A549 (cell line): ENCODE data around the gene FGFR3. TPM values are rescaled to one million over a fixed set of nuclear protein-coding genes. Genes with fewer than 3 reads are reported as not detected.

Experiments used
- ATAC-seq, 2 experiments: fragments of 200-7000 bp in 1 of 2; fragments of >200 bp in 1 of 2; cut with Nextera tagmentation in 1 of 2; cut with Tn5 transposase in 1 of 2; 3 replicates each; pipeline versions ENCODE4 v1.8.0 to v1.9.1; 2018 to 2020; ENCODE audit warnings: mild to moderate bottlenecking in 1 of 2, moderate library complexity in 1 of 2
- CTCF ChIA-PET: fragments of 300-600 bp; sonication (Branson Sonifier 250); formaldehyde crosslinking; extraction: SDS; loops from one replicate; lab custom pipeline; 2021; ENCODE audit warnings: antibody characterized with exemption, inconsistent platforms; lab: Yijun Ruan, JAX
- POLR2A ChIA-PET: fragments of 350-600 bp; formaldehyde crosslinking; extraction: SDS; loops from one replicate; lab custom pipeline; 2021; ENCODE audit warnings: antibody characterized with exemption, inconsistent platforms; lab: Yijun Ruan, JAX
- DNase-seq, 2 experiments: peaks; one replicate each; pipeline versions ENCODE4 v3.0.0 to v3.0.0-alpha.2; 2011 to 2016; ENCODE audit warnings: low read depth in 1 of 2, low spot score in 1 of 2
- FAIRE-seq: peaks from 2 replicates; lab custom pipeline; 2011; peaks lifted over from hg19 to GRCh38; lab: Jason Lieb, UNC
- H3K27ac ChIP-seq, 2 experiments: fragments of >200 bp; sonication (Bioruptor Twin); formaldehyde crosslinking; 3 replicates each; pipeline ENCODE4 v1.5.1; 2016 to 2017
- H3K4me1 ChIP-seq: fragments of >200 bp; sonication (Bioruptor Twin); formaldehyde crosslinking; 3 replicates; pipeline ENCODE4 v1.6.1; 2016
- H3K4me2 ChIP-seq: fragments of >200 bp; sonication (Bioruptor Twin); formaldehyde crosslinking; 3 replicates; pipeline ENCODE4 v1.6.1; 2016
- H3K4me3 ChIP-seq: fragments of >200 bp; sonication (Bioruptor Twin); formaldehyde crosslinking; 3 replicates; pipeline ENCODE4 v1.5.1; 2016
- H3K9me3 ChIP-seq: fragments of >200 bp; sonication (Bioruptor Twin); formaldehyde crosslinking; 3 replicates; pipeline ENCODE4 v1.6.1; 2016
- BHLHE40 ChIP-seq: IDR thresholded peaks from 2 replicates; pipeline ENCODE4 v1.6.1; 2012; ENCODE audit warnings: low read depth, low read length, inconsistent platforms
- CBX2 ChIP-seq: fragments of 200-600 bp; sonication (generic); IDR thresholded peaks from 2 replicates; pipeline ENCODE4 v1.6.1; 2016; ENCODE audit warnings: low read depth, mild to moderate bottlenecking, borderline replicate concordance
- CEBPB ChIP-seq, 2 experiments: fragments of >200 bp in 1 of 2; sonication (Bioruptor Twin) in 1 of 2; formaldehyde crosslinking in 1 of 2; IDR thresholded peaks; 2 replicates each; pipeline ENCODE4 v1.6.1; 2012 to 2016
- CHD4 ChIP-seq: fragments of 200-600 bp; sonication (generic); IDR thresholded peaks from 2 replicates; pipeline ENCODE4 v1.6.1; 2016; ENCODE audit warnings: antibody characterized with exemption, mild to moderate bottlenecking, borderline replicate concordance
- EHF ChIP-seq: fragments of 250-450 bp; sonication (Bioruptor Pico); IDR thresholded peaks from 2 replicates; pipeline ENCODE4 v1.5.0; 2020; ENCODE audit warnings: mild to moderate bottlenecking
- ESRRA ChIP-seq: fragments of 150-350 bp; IDR thresholded peaks from 2 replicates; pipeline ENCODE4 v1.6.1; 2014; ENCODE audit warnings: mild to moderate bottlenecking, low read length, borderline replicate concordance
- FOSB ChIP-seq: fragments of 250-450 bp; sonication (Bioruptor Pico); IDR thresholded peaks from 2 replicates; pipeline ENCODE4 v1.5.0; 2020; ENCODE audit warnings: mild to moderate bottlenecking, moderate library complexity
- FOSL2 ChIP-seq, 2 experiments: fragments of 450-650 bp in 1 of 2; fragments of >200 bp in 1 of 2; sonication (Bioruptor Twin) in 1 of 2; formaldehyde crosslinking; IDR thresholded peaks; 2 replicates each; pipeline versions ENCODE4 v1.5.0 to v1.6.1; 2016 to 2020; ENCODE audit warnings: mild to moderate bottlenecking in 1 of 2, moderate library complexity in 1 of 2
- GATA3 ChIP-seq: IDR thresholded peaks from 2 replicates; pipeline ENCODE4 v1.6.1; 2012; ENCODE audit warnings: borderline replicate concordance
- HDAC2 ChIP-seq: fragments of 200-600 bp; sonication (generic); IDR thresholded peaks from 2 replicates; pipeline ENCODE4 v1.6.1; 2016
- HEYL ChIP-seq: fragments of 250-450 bp; sonication (Bioruptor Pico); IDR thresholded peaks from 2 replicates; pipeline ENCODE4 v1.8.0; 2021; ENCODE audit warnings: mild to moderate bottlenecking, moderate library complexity
- HOXA7 ChIP-seq: fragments of 250-450 bp; sonication (Bioruptor Pico); IDR thresholded peaks from 2 replicates; pipeline ENCODE4 v1.5.0; 2020; ENCODE audit warnings: mild to moderate bottlenecking, moderate library complexity
- HOXB5 ChIP-seq: fragments of 250-450 bp; sonication (Bioruptor Pico); IDR thresholded peaks from 2 replicates; pipeline ENCODE4 v1.5.0; 2020; ENCODE audit warnings: mild to moderate bottlenecking, moderate library complexity
- JUN ChIP-seq, 2 experiments: fragments of >200 bp; sonication (Bioruptor Twin); formaldehyde crosslinking; IDR thresholded peaks; 2 replicates in 1 of 2; 3 replicates in 1 of 2; pipeline ENCODE4 v1.6.1; 2016 to 2017
- KDM1A ChIP-seq: fragments of 200-600 bp; sonication (generic); IDR thresholded peaks from 2 replicates; pipeline ENCODE4 v1.6.1; 2016; ENCODE audit warnings: low read depth, mild to moderate bottlenecking
- MAX ChIP-seq: IDR thresholded peaks from 2 replicates; pipeline ENCODE4 v1.6.1; 2012
- PHF8 ChIP-seq: fragments of 200-600 bp; sonication (generic); IDR thresholded peaks from 2 replicates; pipeline ENCODE4 v1.6.1; 2016; ENCODE audit warnings: low read depth, mild to moderate bottlenecking, antibody characterized with exemption, moderate library complexity, borderline replicate concordance
- POLR2AphosphoS2 ChIP-seq: conservative IDR thresholded peaks from 2 replicates; pipeline ENCODE4 v1.6.1; 2012; ENCODE audit warnings: low read length, improper control_type of control experiment, inconsistent platforms
- RAD21 ChIP-seq, 2 experiments: fragments of >200 bp in 1 of 2; sonication (Bioruptor Twin) in 1 of 2; formaldehyde crosslinking in 1 of 2; IDR thresholded peaks in 1 of 2; conservative IDR thresholded peaks in 1 of 2; 2 replicates in 1 of 2; 3 replicates in 1 of 2; pipeline ENCODE4 v1.6.1; 2012 to 2018; ENCODE audit warnings: inconsistent platforms in 1 of 2
- RCOR1 ChIP-seq: fragments of 150-350 bp; IDR thresholded peaks from 2 replicates; pipeline ENCODE4 v1.6.1; 2014; ENCODE audit warnings: antibody characterized with exemption, low read length, low read depth
- RFX5 ChIP-seq: fragments of 450-650 bp; IDR thresholded peaks from 2 replicates; pipeline ENCODE4 v1.7.1; 2014; ENCODE audit warnings: antibody characterized with exemption, mild to moderate bottlenecking, moderate library complexity
- TFCP2L1 ChIP-seq: fragments of 250-450 bp; sonication (Bioruptor Pico); IDR thresholded peaks from 2 replicates; pipeline ENCODE4 v1.5.0; 2021; ENCODE audit warnings: mild to moderate bottlenecking
- ZC3H11A ChIP-seq: fragments of 450-650 bp; IDR thresholded peaks from 2 replicates; pipeline ENCODE4 v1.6.1; 2014; ENCODE audit warnings: antibody characterized with exemption, mild to moderate bottlenecking
- ZNF302 ChIP-seq: fragments of 250-450 bp; sonication (Bioruptor Pico); IDR thresholded peaks from 2 replicates; pipeline ENCODE4 v1.9.0; 2021; ENCODE audit warnings: inconsistent platforms, mild to moderate bottlenecking, moderate library complexity
- WGBS: methylation state at CpG from one replicate; pipeline ENCODE4 v1.1.6; 2017; ENCODE audit errors: missing lambda C conversion rate; 5-methylcytosine and 5-hydroxymethylcytosine counted together
- polyA plus RNA-seq, 4 experiments: library from polyadenylated mRNA; depleted of rRNA in 3 of 4; stranded (reverse); fragments of >200 nt; fragmentation: RNase III in 1 of 4; extraction: RNeasy Plus Mini Kit Qiagen cat#74134 plus additional on column Dnase treatment in 1 of 4; gene quantifications; 2 replicates in 3 of 4; 3 replicates in 1 of 4; pipeline ENCODE4 v1.2.3, GENCODE V29; 2011 to 2017
- TF ChIP-seq, protein P1 (sequence below): fragments of >200 bp; sonication (Bioruptor Twin); formaldehyde crosslinking; IDR thresholded peaks from 3 replicates; pipeline ENCODE4 v1.5.1; 2016
- TF ChIP-seq, protein P2 (sequence below): IDR thresholded peaks from 2 replicates; pipeline ENCODE4 v1.6.1; 2012; ENCODE audit warnings: low read depth, borderline replicate concordance
- TF ChIP-seq, protein P3 (sequence below): fragments of >200 bp; sonication (Bioruptor Twin); formaldehyde crosslinking; IDR thresholded peaks from 2 replicates; pipeline ENCODE4 v1.6.1; 2016
- TF ChIP-seq, protein P4 (sequence below): IDR thresholded peaks from 2 replicates; pipeline ENCODE4 v1.6.1; 2012
- TF ChIP-seq, protein P5 (sequence below): fragments of >200 bp; sonication (Bioruptor Twin); formaldehyde crosslinking; IDR thresholded peaks from 3 replicates; pipeline ENCODE4 v1.6.1; 2016

The FGFR3 gene
- polyA plus RNA-seq, 2 of the 4 experiments (the other 2 are of a cell fraction), result 1.9 to 4.8 TPM

GRCh38 chr4:1744552-1744951 lies 48.5 kb upstream of the FGFR3 start:
- Histone ChIP-seq H3K4me2 (no peak overlapping the region), H3K9me3 (no peaks in the 10 kb centered on the region), H3K4me3 (no peak overlapping the region), H3K4me1 (no peaks in the 10 kb centered on the region; the same call in 2 of the 3 replicates), H3K27ac (no peak overlapping the region)
- POLR2A ChIA-PET, result no interaction called here
- 94% methylated on average over 13 of the region's 14 CpGs for WGBS
- ATAC-seq (no peak), FAIRE-seq (no peak), DNase-seq (no peak)
- TF ChIP-seq PHF8 (no peak), FOSB (CRISPR knock-in tag) (no peak), ESRRA (no peak)
- TF ChIP-seq, protein P1, sequence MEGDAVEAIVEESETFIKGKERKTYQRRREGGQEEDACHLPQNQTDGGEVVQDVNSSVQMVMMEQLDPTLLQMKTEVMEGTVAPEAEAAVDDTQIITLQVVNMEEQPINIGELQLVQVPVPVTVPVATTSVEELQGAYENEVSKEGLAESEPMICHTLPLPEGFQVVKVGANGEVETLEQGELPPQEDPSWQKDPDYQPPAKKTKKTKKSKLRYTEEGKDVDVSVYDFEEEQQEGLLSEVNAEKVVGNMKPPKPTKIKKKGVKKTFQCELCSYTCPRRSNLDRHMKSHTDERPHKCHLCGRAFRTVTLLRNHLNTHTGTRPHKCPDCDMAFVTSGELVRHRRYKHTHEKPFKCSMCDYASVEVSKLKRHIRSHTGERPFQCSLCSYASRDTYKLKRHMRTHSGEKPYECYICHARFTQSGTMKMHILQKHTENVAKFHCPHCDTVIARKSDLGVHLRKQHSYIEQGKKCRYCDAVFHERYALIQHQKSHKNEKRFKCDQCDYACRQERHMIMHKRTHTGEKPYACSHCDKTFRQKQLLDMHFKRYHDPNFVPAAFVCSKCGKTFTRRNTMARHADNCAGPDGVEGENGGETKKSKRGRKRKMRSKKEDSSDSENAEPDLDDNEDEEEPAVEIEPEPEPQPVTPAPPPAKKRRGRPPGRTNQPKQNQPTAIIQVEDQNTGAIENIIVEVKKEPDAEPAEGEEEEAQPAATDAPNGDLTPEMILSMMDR, result no peak
- TF ChIP-seq, protein P2, sequence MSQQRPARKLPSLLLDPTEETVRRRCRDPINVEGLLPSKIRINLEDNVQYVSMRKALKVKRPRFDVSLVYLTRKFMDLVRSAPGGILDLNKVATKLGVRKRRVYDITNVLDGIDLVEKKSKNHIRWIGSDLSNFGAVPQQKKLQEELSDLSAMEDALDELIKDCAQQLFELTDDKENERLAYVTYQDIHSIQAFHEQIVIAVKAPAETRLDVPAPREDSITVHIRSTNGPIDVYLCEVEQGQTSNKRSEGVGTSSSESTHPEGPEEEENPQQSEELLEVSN, result no peak
- TF ChIP-seq, protein P3, sequence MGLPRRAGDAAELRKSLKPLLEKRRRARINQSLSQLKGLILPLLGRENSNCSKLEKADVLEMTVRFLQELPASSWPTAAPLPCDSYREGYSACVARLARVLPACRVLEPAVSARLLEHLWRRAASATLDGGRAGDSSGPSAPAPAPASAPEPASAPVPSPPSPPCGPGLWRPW, result no peak
- CTCF ChIA-PET, result interaction anchor here (1.1 to 13.8 kb wide), 7 partner anchors 15 to 164 kb away, joined by 5 to 227 read pairs (median 7); no protein-coding TSS in a partner anchor

- no peak for DNase-seq
- Histone ChIP-seq H3K4me2 (no peak overlapping the region), H3K27ac (no peak overlapping the region), H3K4me3 (no peak overlapping the region), H3K9me3 (no peaks in the 10 kb centered on the region), H3K4me1 (no peaks in the 10 kb centered on the region; the same call in 2 of the 3 replicates)
- no peak for ATAC-seq
- no peak for TF ChIP-seq RAD21 (conservative IDR thresholded peaks at IDR 0.05 in 1 of 2, IDR thresholded peaks at IDR 0.05 in 1 of 2)
- TF ChIP-seq CHD4, result no peak
- no peak for TF ChIP-seq CBX2
- TF ChIP-seq, protein P4, sequence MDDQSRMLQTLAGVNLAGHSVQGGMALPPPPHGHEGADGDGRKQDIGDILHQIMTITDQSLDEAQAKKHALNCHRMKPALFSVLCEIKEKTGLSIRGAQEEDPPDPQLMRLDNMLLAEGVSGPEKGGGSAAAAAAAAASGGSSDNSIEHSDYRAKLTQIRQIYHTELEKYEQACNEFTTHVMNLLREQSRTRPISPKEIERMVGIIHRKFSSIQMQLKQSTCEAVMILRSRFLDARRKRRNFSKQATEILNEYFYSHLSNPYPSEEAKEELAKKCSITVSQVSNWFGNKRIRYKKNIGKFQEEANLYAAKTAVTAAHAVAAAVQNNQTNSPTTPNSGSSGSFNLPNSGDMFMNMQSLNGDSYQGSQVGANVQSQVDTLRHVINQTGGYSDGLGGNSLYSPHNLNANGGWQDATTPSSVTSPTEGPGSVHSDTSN, result no peak
- no peak for TF ChIP-seq RFX5
- TF ChIP-seq FOSL2 (IDR thresholded peaks at IDR 0.05), result no peak
- TF ChIP-seq FOSL2 (CRISPR knock-in tag; IDR thresholded peaks at IDR 0.05), result no peak
- no peak for TF ChIP-seq HOXA7 (CRISPR knock-in tag)
- TF ChIP-seq KDM1A, result no peak
- TF ChIP-seq ZNF302 (CRISPR knock-in tag), result no peak
- TF ChIP-seq GATA3, result no peak
- TF ChIP-seq JUN (IDR thresholded peaks at IDR 0.05), result no peak
- POLR2A ChIA-PET, result no interaction called here
- CTCF ChIA-PET, result interaction anchor here (0.8 to 13.8 kb wide), 17 partner anchors 8 to 164 kb away, joined by 3 to 227 read pairs (median 4); no protein-coding TSS in a partner anchor
- no peak for FAIRE-seq
- 86% methylated on average over 13 of the region's 13 CpGs for WGBS
Observed at GRCh38 chr4:1745165-1745564, 47.9 kb upstream of the FGFR3 start.

DNA sequence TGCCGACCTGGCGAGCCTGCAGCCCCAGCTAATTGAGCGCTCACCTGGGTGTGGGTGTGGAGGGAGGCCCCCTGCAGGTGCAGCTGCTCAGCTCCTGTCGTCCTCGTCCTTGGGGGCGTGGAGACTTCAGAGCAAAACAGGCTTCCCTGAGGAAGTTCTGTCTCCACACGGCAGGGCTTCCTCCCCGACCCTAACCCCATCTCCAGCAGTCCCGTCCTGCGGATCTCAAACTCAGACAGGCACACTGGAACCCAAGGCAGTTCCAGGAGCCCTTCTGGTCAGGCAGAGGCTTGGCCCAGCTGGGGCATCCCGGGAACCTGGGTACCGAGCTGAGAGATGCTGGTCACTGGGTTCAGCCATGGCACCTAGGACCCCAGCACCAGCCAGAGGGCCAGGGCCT lies 47.4 kb upstream of the FGFR3 start:
- peak in 1 of 2 experiments; percentile 3; a peak in 1 of 6 replicates for ATAC-seq
- ChIA-PET POLR2A (no interaction called here), CTCF (interaction anchor here (0.8 to 13.8 kb wide), 18 partner anchors 8 to 195 kb away, joined by 3 to 227 read pairs (median 4); no protein-coding TSS in a partner anchor)
- DNase-seq, result no peak
- Histone ChIP-seq H3K27ac (no peak overlapping the region), H3K9me3 (no peaks in the 10 kb centered on the region), H3K4me1 (no peaks in the 10 kb centered on the region; the same call in 2 of the 3 replicates), H3K4me3 (no peak overlapping the region), H3K4me2 (no peak overlapping the region)
- 100% methylated on average over 3 of the region's 12 CpGs for WGBS
- FAIRE-seq, result no peak
- no peak for TF ChIP-seq TFCP2L1 (CRISPR knock-in tag)
- no peak for TF ChIP-seq RCOR1
- TF ChIP-seq, protein P5, sequence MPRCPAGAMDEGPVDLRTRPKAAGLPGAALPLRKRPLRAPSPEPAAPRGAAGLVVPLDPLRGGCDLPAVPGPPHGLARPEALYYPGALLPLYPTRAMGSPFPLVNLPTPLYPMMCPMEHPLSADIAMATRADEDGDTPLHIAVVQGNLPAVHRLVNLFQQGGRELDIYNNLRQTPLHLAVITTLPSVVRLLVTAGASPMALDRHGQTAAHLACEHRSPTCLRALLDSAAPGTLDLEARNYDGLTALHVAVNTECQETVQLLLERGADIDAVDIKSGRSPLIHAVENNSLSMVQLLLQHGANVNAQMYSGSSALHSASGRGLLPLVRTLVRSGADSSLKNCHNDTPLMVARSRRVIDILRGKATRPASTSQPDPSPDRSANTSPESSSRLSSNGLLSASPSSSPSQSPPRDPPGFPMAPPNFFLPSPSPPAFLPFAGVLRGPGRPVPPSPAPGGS, result no peak
- TF ChIP-seq HDAC2, result no peak
- TF ChIP-seq PHF8, result no peak
- no peak for TF ChIP-seq EHF (CRISPR knock-in tag)
- TF ChIP-seq HOXB5, result no peak
- no peak for TF ChIP-seq HEYL
- TF ChIP-seq BHLHE40, result no peak
- TF ChIP-seq POLR2AphosphoS2, result no peak
- no peak for TF ChIP-seq ZC3H11A
- TF ChIP-seq, protein P4, result no peak
- no peak for TF ChIP-seq CEBPB (IDR thresholded peaks at IDR 0.05)
- no peak for TF ChIP-seq MAX
- TF ChIP-seq FOSB (CRISPR knock-in tag), result no peak
